WTC11 (cell line): ENCODE measurements around the gene COX4I1. TPM values are rescaled to one million over a fixed set of nuclear protein-coding genes. Genes with fewer than 3 reads are reported as not detected.

Source experiments
- ATAC-seq: fragments of 200-7000 bp; cut with Tn5 transposase; 2 replicates; pipeline ENCODE4 v1.10.0; 2021; ENCODE audit warnings: mild to moderate bottlenecking, moderate library complexity
- CTCF ChIA-PET: fragments of 300-600 bp; sonication (Branson Sonifier 250); formaldehyde crosslinking; loops from one replicate; lab custom pipeline; 2021; ENCODE audit warnings: antibody characterized with exemption; lab: Charles Lee
- POLR2A ChIA-PET: fragments of 350-600 bp; sonication (Branson Sonifier 250); formaldehyde crosslinking; loops from one replicate; lab custom pipeline; 2021; ENCODE audit warnings: antibody characterized with exemption; lab: Charles Lee
- DNase-seq: peaks from one replicate; pipeline ENCODE4 v3.0.0; 2021; ENCODE audit warnings: low spot score
- H3K27ac Mint-ChIP-seq: 2 replicates; pipeline ENCODE4 v1.8.0; 2021; ENCODE audit warnings: mixed read lengths
- H3K27me3 Mint-ChIP-seq: 2 replicates; pipeline ENCODE4 v1.8.0; 2021; ENCODE audit warnings: low read depth, mild to moderate bottlenecking, moderate library complexity, mixed read lengths
- H3K36me3 Mint-ChIP-seq: 2 replicates; pipeline ENCODE4 v1.8.0; 2021; ENCODE audit warnings: mixed read lengths
- H3K4me1 Mint-ChIP-seq: 2 replicates; pipeline ENCODE4 v1.8.0; 2022; ENCODE audit warnings: mixed read lengths
- H3K4me3 Mint-ChIP-seq: 2 replicates; pipeline ENCODE4 v1.8.0; 2021; ENCODE audit warnings: mild to moderate bottlenecking, moderate library complexity, mixed read lengths
- H3K9me3 Mint-ChIP-seq: 2 replicates; pipeline ENCODE4 v1.8.0; 2021; ENCODE audit warnings: mixed read lengths
- ARID4B ChIP-seq: sonication (generic); formaldehyde crosslinking; IDR thresholded peaks from 2 replicates; pipeline ENCODE4 v1.8.0; 2023; ENCODE audit warnings: missing genetic modification reagents, mild to moderate bottlenecking, borderline replicate concordance
- CREB1 ChIP-seq: sonication (generic); formaldehyde crosslinking; IDR thresholded peaks from 2 replicates; pipeline ENCODE4 v1.8.0; 2023; ENCODE audit warnings: mild to moderate bottlenecking, missing genetic modification reagents
- CREM ChIP-seq: sonication (generic); formaldehyde crosslinking; IDR thresholded peaks from 2 replicates; pipeline ENCODE4 v1.8.1; 2022; ENCODE audit warnings: mild to moderate bottlenecking, missing genetic modification reagents, moderate library complexity
- CTCF ChIP-seq: fragments of 200-600 bp; IDR thresholded peaks from 2 replicates; pipeline ENCODE4 v1.8.0; 2022; ENCODE audit warnings: antibody characterized with exemption
- E2F1 ChIP-seq: sonication (generic); formaldehyde crosslinking; IDR thresholded peaks from 2 replicates; pipeline ENCODE4 v1.8.0; 2022; ENCODE audit warnings: mild to moderate bottlenecking, missing genetic modification reagents
- ERG ChIP-seq: fragments of 250-450 bp; sonication (Bioruptor Pico); IDR thresholded peaks from 2 replicates; pipeline ENCODE4 v1.8.0; 2021; ENCODE audit warnings: mild to moderate bottlenecking
- JUN ChIP-seq: sonication (generic); formaldehyde crosslinking; IDR thresholded peaks from 2 replicates; pipeline ENCODE4 v1.8.0; 2023; ENCODE audit warnings: mild to moderate bottlenecking, missing genetic modification reagents
- MXD4 ChIP-seq: fragments of 250-450 bp; sonication (Bioruptor Pico); IDR thresholded peaks from 2 replicates; pipeline ENCODE4 v1.8.0; 2021; ENCODE audit warnings: mild to moderate bottlenecking, moderate library complexity, borderline replicate concordance
- NR2C2 ChIP-seq: sonication (generic); formaldehyde crosslinking; IDR thresholded peaks from 2 replicates; pipeline ENCODE4 v1.8.0; 2022; ENCODE audit warnings: mild to moderate bottlenecking, missing genetic modification reagents
- OVOL2 ChIP-seq: fragments of 250-450 bp; sonication (Bioruptor Pico); IDR thresholded peaks from 2 replicates; pipeline ENCODE4 v1.9.0; 2021; ENCODE audit warnings: mild to moderate bottlenecking, borderline replicate concordance
- RELA ChIP-seq: sonication (generic); formaldehyde crosslinking; IDR thresholded peaks from 2 replicates; pipeline ENCODE4 v1.8.1; 2022; ENCODE audit warnings: missing genetic modification reagents, mild to moderate bottlenecking, borderline replicate concordance
- RORB ChIP-seq: fragments of 250-450 bp; sonication (Bioruptor Pico); IDR thresholded peaks from 2 replicates; pipeline ENCODE4 v1.9.0; 2021; ENCODE audit warnings: mild to moderate bottlenecking
- SP1 ChIP-seq: sonication (generic); formaldehyde crosslinking; conservative IDR thresholded peaks from 2 replicates; pipeline ENCODE4 v1.8.1; 2022; ENCODE audit warnings: missing genetic modification reagents
- USF1 ChIP-seq: sonication (generic); formaldehyde crosslinking; IDR thresholded peaks from 2 replicates; pipeline ENCODE4 v1.8.0; 2022; ENCODE audit warnings: mild to moderate bottlenecking, missing genetic modification reagents
- ZBTB43 ChIP-seq: sonication (generic); formaldehyde crosslinking; IDR thresholded peaks from 2 replicates; pipeline ENCODE4 v1.8.1; 2023; ENCODE audit warnings: mild to moderate bottlenecking, missing genetic modification reagents
- ZNF138 ChIP-seq: sonication (generic); formaldehyde crosslinking; conservative IDR thresholded peaks from 2 replicates; pipeline ENCODE4 v1.8.1; 2022; ENCODE audit warnings: mild to moderate bottlenecking, moderate library complexity, missing genetic modification reagents
- ZNF317 ChIP-seq: sonication (generic); formaldehyde crosslinking; IDR thresholded peaks from 2 replicates; pipeline ENCODE4 v1.8.1; 2023; ENCODE audit warnings: low read depth, mild to moderate bottlenecking, moderate library complexity, missing genetic modification reagents, borderline replicate concordance
- ZSCAN18 ChIP-seq: fragments of 250-450 bp; sonication (Bioruptor Pico); IDR thresholded peaks from 2 replicates; pipeline ENCODE4 v2.1.2; 2022; ENCODE audit warnings: mild to moderate bottlenecking, moderate library complexity
- total RNA-seq: library from RNA; stranded (reverse); gene quantifications from 3 replicates; pipeline ENCODE4 v1.2.3, GENCODE V29; 2021

Gene COX4I1
- total RNA-seq, 1 experiment from 2014 or later: 618 TPM

- ATAC-seq (peak; percentile 80), DNase-seq (peak; percentile 89)
- H3K4me1 Mint-ChIP-seq: peaks cover 4% of the 10 kb centered on the region; the same call in 1 of the 2 replicates
- no peaks in the 10 kb centered on the region for H3K36me3 Mint-ChIP-seq
- H3K27ac Mint-ChIP-seq: no peak overlapping the region
- POLR2A ChIA-PET: interaction anchor here (1.1 kb wide), 1 partner anchor 195 kb away, joined by 3 read pairs; no protein-coding TSS in a partner anchor
- H3K9me3 Mint-ChIP-seq: no peaks in the 10 kb centered on the region; the same call in 1 of the 2 replicates
- TF ChIP-seq ZNF317: no peak
- TF ChIP-seq SP1 (CRISPR knock-in tag): 0 out of 2 replicates have a peak, but pooled peaks have one; percentile 35
- TF ChIP-seq RORB: no peak
- TF ChIP-seq USF1 (CRISPR knock-in tag): 0 out of 2 replicates have a peak, but pooled peaks have one; percentile 19
- peak; percentile 98 for TF ChIP-seq CTCF
- TF ChIP-seq, all 79 proteins: peak for 3
- Mint-ChIP-seq H3K4me3 (no peak overlapping the region), H3K27me3 (peaks cover 29% of the 10 kb centered on the region)
- CTCF ChIA-PET: interaction anchor here (0.6 to 3.9 kb wide), 54 partner anchors 9 to 707 kb away, joined by 3 to 291 read pairs (median 6); partner anchors contain the start of gene IRF8
Observed at GRCh38 chr16:85821390-85822135, 22.1 kb downstream of the COX4I1 start.

- CTCF ChIA-PET: interaction anchor here (0.6 to 3.9 kb wide), 41 partner anchors 10 to 706 kb away, joined by 3 to 291 read pairs (median 6); partner anchors contain the start of gene IRF8
- DNase-seq (no peak), ATAC-seq (no peak)
- no peaks in the 10 kb centered on the region; the same call in 1 of the 2 replicates for H3K9me3 Mint-ChIP-seq
- POLR2A ChIA-PET: no interaction called here
- H3K4me3 Mint-ChIP-seq: no peak overlapping the region
- H3K4me1 Mint-ChIP-seq: peaks cover 4% of the 10 kb centered on the region; the same call in 1 of the 2 replicates
- H3K27me3 Mint-ChIP-seq: peaks cover 29% of the 10 kb centered on the region
- H3K36me3 Mint-ChIP-seq: no peaks in the 10 kb centered on the region
- H3K27ac Mint-ChIP-seq: no peak overlapping the region
- TF ChIP-seq ZBTB43 (CRISPR knock-in tag) (no peak), ARID4B (CRISPR knock-in tag) (no peak), CTCF (no peak), ZSCAN18 (CRISPR knock-in tag) (no peak), CREM (no peak), RELA (no peak), MXD4 (CRISPR knock-in tag) (no peak), CREB1 (CRISPR knock-in tag) (no peak), NR2C2 (CRISPR knock-in tag) (no peak), ERG (CRISPR knock-in tag) (no peak), JUN (no peak), E2F1 (CRISPR knock-in tag) (no peak), RORB (no peak), OVOL2 (CRISPR knock-in tag) (no peak), ZNF138 (CRISPR knock-in tag) (no peak)
Observed at GRCh38 chr16:85822145-85822544, 22.6 kb downstream of the COX4I1 start.
